Measurements from ENCODE around the gene ADGRL3. TPM values are rescaled to one million over a fixed set of nuclear protein-coding genes. Genes with fewer than 3 reads are reported as not detected.

ADGRL3 gene
- total and polyA plus RNA-seq, 12 donors: 2.4 to 182 (median 22.1) TPM

DNA sequence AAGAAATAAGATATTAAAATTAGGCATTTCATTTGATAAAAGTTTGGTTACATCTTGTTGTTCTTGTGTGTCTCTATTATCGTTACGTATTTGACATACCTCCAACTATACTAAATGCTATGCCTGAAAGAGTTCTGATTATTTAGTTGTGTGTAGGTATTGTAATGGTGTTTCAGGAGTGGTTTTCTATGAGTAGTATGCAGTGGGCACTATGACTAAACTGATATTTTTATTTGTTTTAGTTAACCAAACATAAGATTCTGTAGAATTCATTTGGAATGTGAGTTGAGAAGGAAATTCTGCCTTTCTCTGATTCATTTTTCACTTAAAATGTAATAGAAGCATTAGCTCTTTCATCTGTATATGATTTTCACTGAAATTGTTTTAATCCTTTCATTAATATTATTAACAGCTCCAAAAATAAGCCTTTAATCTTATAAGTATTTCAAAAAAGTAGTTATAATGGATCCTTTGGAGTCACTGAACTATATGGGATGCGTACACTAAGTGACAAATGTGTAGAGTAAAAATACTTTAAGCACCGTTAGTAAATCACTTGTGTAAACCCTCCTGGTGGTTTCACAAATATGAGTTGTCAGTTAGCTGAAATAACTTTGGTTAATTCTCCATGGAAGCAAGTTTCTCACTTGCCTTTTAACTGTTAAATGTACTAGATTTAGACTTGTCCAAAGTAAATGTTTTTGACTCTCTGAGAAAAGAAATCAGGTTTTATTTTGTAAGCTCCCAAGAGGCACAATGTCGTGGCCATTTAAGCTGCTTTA is 388.7 kb downstream of the ADGRL3 start:
- H3K27ac ChIP-seq: no peak overlapping the region
- intact Hi-C loops (cut with DNase I): no loop called here
- H3K4me1 ChIP-seq (replicated peaks in 1 of 2): no peaks in the 10 kb centered on the region
- H3K36me3 ChIP-seq (replicated peaks in 1 of 2): no peaks in the 10 kb centered on the region
- DNase-seq: no peak
- H3K4me3 ChIP-seq: no peak overlapping the region
- 90 to 92% (median 91%) methylated on average over 5 of the region's 5 CpGs for WGBS, 4 donors
- no peaks in the 10 kb centered on the region for H3K9me3 ChIP-seq (replicated peaks in 1 of 3)
- TF ChIP-seq, protein P1, sequence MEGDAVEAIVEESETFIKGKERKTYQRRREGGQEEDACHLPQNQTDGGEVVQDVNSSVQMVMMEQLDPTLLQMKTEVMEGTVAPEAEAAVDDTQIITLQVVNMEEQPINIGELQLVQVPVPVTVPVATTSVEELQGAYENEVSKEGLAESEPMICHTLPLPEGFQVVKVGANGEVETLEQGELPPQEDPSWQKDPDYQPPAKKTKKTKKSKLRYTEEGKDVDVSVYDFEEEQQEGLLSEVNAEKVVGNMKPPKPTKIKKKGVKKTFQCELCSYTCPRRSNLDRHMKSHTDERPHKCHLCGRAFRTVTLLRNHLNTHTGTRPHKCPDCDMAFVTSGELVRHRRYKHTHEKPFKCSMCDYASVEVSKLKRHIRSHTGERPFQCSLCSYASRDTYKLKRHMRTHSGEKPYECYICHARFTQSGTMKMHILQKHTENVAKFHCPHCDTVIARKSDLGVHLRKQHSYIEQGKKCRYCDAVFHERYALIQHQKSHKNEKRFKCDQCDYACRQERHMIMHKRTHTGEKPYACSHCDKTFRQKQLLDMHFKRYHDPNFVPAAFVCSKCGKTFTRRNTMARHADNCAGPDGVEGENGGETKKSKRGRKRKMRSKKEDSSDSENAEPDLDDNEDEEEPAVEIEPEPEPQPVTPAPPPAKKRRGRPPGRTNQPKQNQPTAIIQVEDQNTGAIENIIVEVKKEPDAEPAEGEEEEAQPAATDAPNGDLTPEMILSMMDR (IDR thresholded peaks at IDR 0.05): no peak
- no peak for TF ChIP-seq POLR2A (IDR thresholded peaks at IDR 0.05)
- no peaks in the 10 kb centered on the region for H3K27me3 ChIP-seq

DNA sequence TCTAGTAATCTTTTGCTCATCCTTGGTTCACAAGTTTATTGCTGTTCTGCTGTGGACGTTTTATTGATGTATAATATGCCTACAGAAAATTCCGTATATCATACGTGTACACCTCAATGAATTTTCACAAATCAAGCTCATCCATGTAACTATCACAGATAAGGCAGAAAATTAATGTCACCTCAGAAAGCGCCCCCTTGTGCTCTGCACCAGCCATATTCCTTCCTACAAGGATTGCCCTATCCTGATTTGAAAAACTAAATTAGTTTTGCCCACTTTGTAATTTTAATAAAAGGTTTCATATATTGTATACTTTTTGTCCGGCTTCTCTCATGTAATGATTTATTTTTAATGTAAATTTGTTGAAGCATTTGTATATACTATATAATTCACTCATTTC is 390.8 kb downstream of the ADGRL3 start:
- Histone ChIP-seq H3K4me3 (no peak overlapping the region), H3K4me1 (replicated peaks in 1 of 2) (no peaks in the 10 kb centered on the region), H3K27me3 (no peaks in the 10 kb centered on the region), H3K27ac (no peak overlapping the region), H3K9me3 (replicated peaks in 1 of 3) (no peaks in the 10 kb centered on the region), H3K36me3 (replicated peaks in 1 of 2) (no peaks in the 10 kb centered on the region)
- intact Hi-C loops (cut with DNase I): no loop called here
- TF ChIP-seq, protein P1 (IDR thresholded peaks at IDR 0.05): no peak
- TF ChIP-seq POLR2A (IDR thresholded peaks at IDR 0.05): no peak
- DNase-seq: no peak
- WGBS, 4 donors: 84 to 96% (median 88%) methylated on average over 5 of the region's 5 CpGs

DNA sequence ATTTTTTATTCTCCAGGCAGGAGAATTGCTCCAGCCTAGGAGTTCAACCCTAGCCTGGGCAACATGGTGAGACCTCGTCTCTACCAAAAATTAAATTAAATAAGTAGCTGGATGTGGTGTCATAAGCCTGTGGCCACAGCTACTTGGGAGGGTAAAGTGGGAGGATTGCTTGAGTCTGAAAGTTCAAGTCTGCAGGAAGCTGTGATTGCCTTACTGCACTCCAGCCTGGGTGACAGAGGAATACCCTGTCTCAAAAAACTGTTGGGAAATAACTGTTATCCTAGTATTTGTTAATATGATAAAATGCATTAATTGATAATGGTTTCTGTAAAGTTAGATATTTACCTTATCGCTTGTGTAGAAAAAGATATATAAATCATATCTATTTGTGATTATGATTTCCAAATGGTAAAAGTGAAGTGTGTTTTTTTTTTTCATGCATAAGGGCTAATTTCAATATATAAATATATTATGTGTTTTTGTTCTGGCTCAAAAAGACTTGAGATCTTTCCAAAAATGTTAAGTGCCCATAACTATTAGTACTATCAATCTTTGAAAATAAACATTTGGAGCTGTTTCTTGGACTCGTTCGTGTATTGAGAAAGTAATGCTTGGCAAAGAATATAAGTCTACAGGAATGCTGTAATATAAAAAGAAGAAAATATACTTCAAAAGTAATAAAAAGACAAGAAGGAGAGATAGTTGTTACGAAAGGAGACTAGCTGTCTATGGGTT is 396.6 kb downstream of the ADGRL3 start:
- DNase-seq: no peak
- Histone ChIP-seq H3K27me3 (no peaks in the 10 kb centered on the region), H3K4me1 (replicated peaks in 1 of 2) (no peaks in the 10 kb centered on the region), H3K4me3 (no peak overlapping the region), H3K9me3 (replicated peaks in 1 of 3) (no peaks in the 10 kb centered on the region), H3K27ac (no peak overlapping the region), H3K36me3 (replicated peaks in 1 of 2) (no peaks in the 10 kb centered on the region)
- 68 to 78% (median 74%) methylated on average over 5 of the region's 5 CpGs for WGBS, 4 donors
- TF ChIP-seq POLR2A (IDR thresholded peaks at IDR 0.05): no peak
- TF ChIP-seq, protein P1 (IDR thresholded peaks at IDR 0.05): no peak
- intact Hi-C loops (cut with DNase I): no loop called here

DNA sequence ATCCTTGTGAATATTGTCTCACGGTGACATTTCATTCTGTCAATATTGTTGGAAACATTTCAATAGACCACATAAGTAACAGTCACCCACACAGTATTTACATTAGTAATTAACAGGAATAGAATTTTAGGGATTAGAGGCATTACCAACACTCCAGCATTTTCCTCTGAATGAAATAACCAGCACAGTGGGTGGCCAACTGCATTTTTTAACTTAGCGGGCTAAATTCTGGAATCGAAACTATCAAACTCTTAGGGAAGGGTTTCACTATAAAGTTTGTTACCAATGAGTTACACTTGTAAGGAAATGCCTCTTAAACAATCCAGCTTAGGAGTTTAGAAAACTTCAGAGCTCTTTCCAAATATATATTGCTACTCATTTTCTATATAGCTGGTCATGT is 403.0 kb downstream of the ADGRL3 start:
- Histone ChIP-seq H3K36me3 (replicated peaks in 1 of 2) (no peaks in the 10 kb centered on the region), H3K9me3 (replicated peaks in 1 of 3) (no peaks in the 10 kb centered on the region), H3K27me3 (no peaks in the 10 kb centered on the region), H3K4me1 (replicated peaks in 1 of 2) (peaks cover 0 to 4% of the 10 kb centered on the region in 2 donors), H3K27ac (no peak overlapping the region), H3K4me3 (no peak overlapping the region)
- intact Hi-C loops (cut with DNase I): no loop called here
- no peak for DNase-seq
- TF ChIP-seq POLR2A (IDR thresholded peaks at IDR 0.05): no peak
- TF ChIP-seq, protein P1 (IDR thresholded peaks at IDR 0.05): no peak
- WGBS, 4 donors: 85 to 92% (median 86%) methylated on average over 3 of the region's 3 CpGs

Measured in adrenal gland (tissue), 12 donors.